AG09309 (cell line): ENCODE data around the gene OAS1.

Source experiments
- DNase-seq: peaks from one replicate; pipeline ENCODE4 v3.0.0-alpha.2; 2010; ENCODE audit warnings: low read depth
- H3K4me3 ChIP-seq: 2 replicates; pipeline ENCODE4 v1.5.1; 2011; ENCODE audit warnings: mild to moderate bottlenecking, low read depth, low read length, moderate library complexity; ENCODE audit not compliant: control insufficient read depth
- CTCF ChIP-seq: IDR thresholded peaks from 2 replicates; pipeline ENCODE4 v1.5.1; 2011; ENCODE audit warnings: mild to moderate bottlenecking, low read depth, low read length, inconsistent platforms; ENCODE audit not compliant: insufficient read depth, control insufficient read depth; ENCODE audit errors: missing control alignments

Gene OAS1

GRCh38 chr12:112894128-112894527 is 12.6 kb upstream of the OAS1 start:
- DNase-seq, result no peak
- H3K4me3 ChIP-seq, result no peak overlapping the region
- no peak for TF ChIP-seq CTCF

GRCh38 chr12:112898380-112898779 is 8.4 kb upstream of the OAS1 start:
- no peak for TF ChIP-seq CTCF
- no peak for DNase-seq
- no peak overlapping the region for H3K4me3 ChIP-seq

GRCh38 chr12:112900298-112901145 is 6.2 kb upstream of the OAS1 start:
- peak; percentile 67 for TF ChIP-seq CTCF
- no peak overlapping the region for H3K4me3 ChIP-seq
- DNase-seq, result no peak

GRCh38 chr12:112901271-112901670 is 5.5 kb upstream of the OAS1 start:
- TF ChIP-seq CTCF, result no peak
- H3K4me3 ChIP-seq, result no peak overlapping the region
- DNase-seq, result no peak

- DNase-seq, result no peak
- TF ChIP-seq CTCF, result no peak
- no peak overlapping the region for H3K4me3 ChIP-seq
Observed at GRCh38 chr12:112904571-112904970, 2.2 kb upstream of the OAS1 start.

- H3K4me3 ChIP-seq, result no peak overlapping the region
- DNase-seq, result no peak
- TF ChIP-seq CTCF, result no peak
Observed at GRCh38 chr12:112905451-112906089, 1.2 kb upstream of the OAS1 start.
